Subcutaneous abdominal adipose tissue (tissue), 5 donors: ENCODE measurements around the gene SLC16A3.
"Not testable (repeated sequence)": the region's sequence is repeated elsewhere in the genome, so short reads cannot be mapped to it uniquely, and the experiment has no call there.

Source experiments
- H3K27ac ChIP-seq: one replicate; pipeline ENCODE4 v1.7.0; 2013; ENCODE audit warnings: low read depth, mild to moderate bottlenecking, inconsistent platforms, low read length, moderate library complexity
- H3K27me3 ChIP-seq, 5 donors: one replicate each; pipeline ENCODE4 v1.7.0; 2013; ENCODE audit warnings: low read length in 5 of 5, inconsistent platforms in 1 of 5; ENCODE audit not compliant: control insufficient read depth in 5 of 5, insufficient read depth in 4 of 5
- H3K36me3 ChIP-seq, 5 donors: one replicate each; pipeline ENCODE4 v1.7.0; 2013; ENCODE audit warnings: low read length in 5 of 5; ENCODE audit not compliant: control insufficient read depth in 5 of 5, insufficient read depth in 5 of 5
- H3K4me1 ChIP-seq, 5 donors: one replicate each; pipeline ENCODE4 v1.7.0; 2013; ENCODE audit warnings: low read length in 5 of 5, mild to moderate bottlenecking in 3 of 5, moderate library complexity in 1 of 5; ENCODE audit not compliant: control insufficient read depth in 5 of 5, insufficient read depth in 5 of 5
- H3K4me3 ChIP-seq, 5 donors: one replicate each; pipeline ENCODE4 v1.7.0; 2013; ENCODE audit warnings: low read length in 5 of 5, low read depth in 1 of 5
- H3K9ac ChIP-seq, 5 donors: one replicate each; pipeline ENCODE4 v1.7.0; 2013; ENCODE audit warnings: low read length in 5 of 5, mild to moderate bottlenecking in 4 of 5, moderate library complexity in 3 of 5
- H3K9me3 ChIP-seq, 5 donors: one replicate each; pipeline ENCODE4 v1.7.0; 2013; ENCODE audit warnings: low read length in 5 of 5; ENCODE audit not compliant: control insufficient read depth in 5 of 5
- donor health status: healthy.
- donor health status: healthy.
- donor health status: healthy.
- donor health status: healthy.
- donor health status: healthy.

Gene SLC16A3

GRCh38 chr17:82228842-82229697 lies at the start of gene SLC16A3:
SLC16A3 (plus strand) TSS chr17:82229042; CDS start chr17:82236009, 6,967 bp downstream.
- Histone ChIP-seq H3K9ac (peak within 1 kb of the TSS in 3 of 5 donors; percentile 52 to 69 (median 58)), H3K9me3 (no peaks in the 10 kb centered on the region), H3K4me3 (peak within 1 kb of the TSS in 4 of 5 donors; percentile 27 to 73 (median 71)), H3K27ac (peak within 1 kb of the TSS; percentile 16), H3K36me3 (no peaks in the 10 kb centered on the region), H3K27me3 (peaks cover 0 to 25% (median 6%) of the 10 kb centered on the region in 5 donors), H3K4me1 (peaks cover 0 to 57% (median 34%) of the 10 kb centered on the region in 5 donors)

DNA sequence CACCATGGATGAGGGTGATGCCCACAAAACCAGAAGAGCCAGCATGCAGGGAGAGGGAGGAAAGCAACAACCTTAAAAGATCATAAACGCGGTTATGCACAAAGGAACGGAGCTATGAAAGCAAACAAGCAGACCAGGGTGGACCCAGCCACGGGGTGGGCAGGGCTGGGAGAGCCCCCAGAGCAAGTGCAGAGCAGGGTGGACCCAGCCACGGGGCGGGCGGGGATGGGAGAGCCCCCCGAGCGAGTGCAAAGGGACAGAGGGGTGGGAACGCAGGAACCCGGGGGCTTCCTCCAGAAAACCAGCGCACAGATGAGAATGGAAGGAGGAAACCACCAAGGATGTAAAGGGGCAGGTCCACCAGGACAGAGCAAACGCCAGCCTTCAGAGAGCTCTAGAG lies 49.4 kb upstream of the SLC16A3 start:
- no peak overlapping the region for H3K27ac ChIP-seq
- H3K4me1 ChIP-seq, result no peaks in the 10 kb centered on the region
- no peaks in the 10 kb centered on the region for H3K27me3 ChIP-seq
- no peak overlapping the region for H3K9ac ChIP-seq
- no peaks in the 10 kb centered on the region for H3K9me3 ChIP-seq
- peaks cover 0 to 29% (median 17%) of the 10 kb centered on the region in 5 donors for H3K36me3 ChIP-seq
- H3K4me3 ChIP-seq, result no peak overlapping the region

DNA sequence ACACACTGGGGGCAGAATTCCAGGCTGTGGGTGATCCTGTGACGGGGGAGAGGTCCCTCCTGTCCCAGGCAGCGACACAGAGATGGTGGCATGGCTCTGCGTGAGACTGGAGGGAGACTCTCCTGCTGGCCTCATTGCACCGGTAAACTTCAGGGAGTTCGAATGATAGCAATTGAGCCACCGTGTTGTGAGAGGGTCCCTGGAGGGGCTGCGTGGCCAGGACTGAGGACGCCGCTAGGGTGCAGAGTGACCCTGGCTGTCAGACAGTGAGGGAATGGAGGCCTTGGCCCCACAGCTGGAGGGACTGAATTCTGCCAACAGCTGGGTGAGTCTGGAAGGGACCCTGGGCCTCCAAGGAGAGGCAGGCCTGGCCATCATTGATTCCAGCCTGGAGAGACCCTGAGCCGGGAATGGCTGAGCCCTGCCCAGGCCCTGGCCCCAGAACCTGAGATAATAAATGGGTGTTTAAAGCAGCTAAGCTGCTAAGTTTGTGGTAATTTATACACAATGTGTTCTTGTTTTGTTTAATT lies 48.8 kb upstream of the SLC16A3 start:
- Histone ChIP-seq H3K9ac (no peak overlapping the region), H3K36me3 (peaks cover 0 to 35% (median 20%) of the 10 kb centered on the region in 5 donors), H3K4me1 (no peaks in the 10 kb centered on the region), H3K9me3 (no peaks in the 10 kb centered on the region), H3K27ac (no peak overlapping the region), H3K4me3 (no peak overlapping the region), H3K27me3 (no peaks in the 10 kb centered on the region)

DNA sequence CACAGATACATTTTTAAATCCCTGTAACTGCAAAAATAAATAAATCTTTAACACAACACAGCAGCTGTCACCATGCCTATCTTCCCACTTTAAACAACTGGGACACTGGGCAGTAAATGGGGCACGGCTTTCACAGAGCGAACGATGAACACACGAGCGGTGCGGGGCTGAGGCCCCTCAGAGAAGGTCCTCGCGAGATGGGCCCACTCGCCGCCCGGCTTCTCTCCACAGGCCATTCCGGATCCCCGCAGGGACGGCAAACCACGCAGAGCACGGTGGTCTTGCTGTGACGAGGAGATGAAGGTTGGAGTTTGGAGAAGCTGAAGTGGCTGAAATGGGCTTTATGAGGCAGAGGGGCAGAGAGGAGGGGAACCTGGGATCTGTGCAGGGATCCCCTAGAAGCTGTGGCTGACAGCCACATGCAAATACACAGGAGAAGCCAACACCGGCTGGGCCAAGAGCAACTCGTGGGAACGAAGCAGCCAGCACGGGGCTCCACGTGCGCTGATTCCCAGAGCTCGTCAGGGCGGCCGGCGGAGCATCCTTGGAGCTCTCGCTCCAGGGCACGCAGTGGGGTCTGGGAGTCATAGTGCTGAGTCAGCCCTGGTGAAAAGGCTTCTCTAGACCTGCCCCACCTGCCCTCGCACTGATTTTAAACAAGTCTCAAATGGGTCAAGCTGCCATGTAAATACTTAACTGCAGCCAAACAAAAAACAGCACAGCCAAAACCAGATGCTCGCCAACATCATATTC lies 47.9 kb upstream of the SLC16A3 start:
- Histone ChIP-seq H3K4me1 (no peaks in the 10 kb centered on the region), H3K4me3 (no peak overlapping the region), H3K9ac (no peak overlapping the region), H3K27me3 (no peaks in the 10 kb centered on the region), H3K27ac (no peak overlapping the region), H3K36me3 (peaks cover 0 to 33% (median 18%) of the 10 kb centered on the region in 5 donors), H3K9me3 (no peaks in the 10 kb centered on the region)

- H3K9me3 ChIP-seq, result no peaks in the 10 kb centered on the region
- no peaks in the 10 kb centered on the region for H3K4me1 ChIP-seq
Measured at GRCh38 chr17:82184761-82185160, 44.1 kb upstream of the SLC16A3 start.

DNA sequence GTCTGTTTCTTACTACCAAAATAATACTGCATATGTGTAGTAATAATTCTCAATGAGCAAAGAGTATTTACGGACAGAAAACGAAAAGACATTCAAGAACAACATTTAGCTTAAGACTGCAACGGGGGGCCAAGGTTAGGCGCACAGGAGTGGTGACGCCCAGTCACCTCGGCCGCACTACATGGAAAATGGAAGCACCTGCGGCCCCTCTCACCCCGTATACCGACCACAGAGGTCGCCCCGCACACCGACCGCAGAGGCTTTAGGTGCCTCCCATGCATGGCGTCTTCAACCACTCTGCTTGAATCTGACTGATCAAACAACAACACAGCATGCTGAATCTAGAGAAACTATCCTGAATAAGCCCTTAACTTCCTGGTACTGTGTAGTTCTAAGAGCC lies 42.6 kb upstream of the SLC16A3 start:
- H3K9me3 ChIP-seq, result no peaks in the 10 kb centered on the region
- H3K9ac ChIP-seq, result no peak overlapping the region
- H3K27me3 ChIP-seq, result no peaks in the 10 kb centered on the region
- no peak overlapping the region for H3K4me3 ChIP-seq
- H3K36me3 ChIP-seq, result peaks cover 0 to 23% (median 14%) of the 10 kb centered on the region in 5 donors
- H3K27ac ChIP-seq, result no peak overlapping the region
- no peaks in the 10 kb centered on the region for H3K4me1 ChIP-seq

More at GRCh38 chr17:82184761-82185160, 44.1 kb upstream of the SLC16A3 start:
- H3K27ac ChIP-seq, result no peak overlapping the region
- H3K36me3 ChIP-seq, result peaks cover 0 to 31% (median 21%) of the 10 kb centered on the region in 5 donors
- no peaks in the 10 kb centered on the region for H3K27me3 ChIP-seq
- no peak overlapping the region for H3K9ac ChIP-seq
- no peak overlapping the region for H3K4me3 ChIP-seq

DNA sequence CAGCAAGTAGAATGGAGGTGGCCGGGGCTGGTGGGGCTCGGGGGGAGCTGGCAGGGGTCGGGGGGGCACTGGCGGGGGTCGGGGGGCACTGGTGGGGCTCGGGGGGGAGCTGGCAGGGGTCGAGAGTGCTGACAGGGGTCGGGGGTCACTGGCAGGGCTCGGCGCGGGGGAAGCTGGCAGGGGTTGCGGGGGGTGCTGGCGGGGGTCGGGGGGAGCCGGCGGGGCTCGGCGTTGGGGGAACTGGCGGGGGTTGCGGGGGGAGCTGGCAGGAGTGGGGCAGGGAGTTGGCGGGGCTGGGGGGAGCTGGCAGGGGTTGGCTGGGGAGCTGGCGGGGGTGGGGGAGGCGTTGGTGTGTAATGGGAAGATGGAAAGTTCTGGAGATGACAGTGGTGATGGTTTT lies 41.3 kb upstream of the SLC16A3 start:
- peaks cover 0 to 23% (median 14%) of the 10 kb centered on the region in 5 donors for H3K36me3 ChIP-seq

DNA sequence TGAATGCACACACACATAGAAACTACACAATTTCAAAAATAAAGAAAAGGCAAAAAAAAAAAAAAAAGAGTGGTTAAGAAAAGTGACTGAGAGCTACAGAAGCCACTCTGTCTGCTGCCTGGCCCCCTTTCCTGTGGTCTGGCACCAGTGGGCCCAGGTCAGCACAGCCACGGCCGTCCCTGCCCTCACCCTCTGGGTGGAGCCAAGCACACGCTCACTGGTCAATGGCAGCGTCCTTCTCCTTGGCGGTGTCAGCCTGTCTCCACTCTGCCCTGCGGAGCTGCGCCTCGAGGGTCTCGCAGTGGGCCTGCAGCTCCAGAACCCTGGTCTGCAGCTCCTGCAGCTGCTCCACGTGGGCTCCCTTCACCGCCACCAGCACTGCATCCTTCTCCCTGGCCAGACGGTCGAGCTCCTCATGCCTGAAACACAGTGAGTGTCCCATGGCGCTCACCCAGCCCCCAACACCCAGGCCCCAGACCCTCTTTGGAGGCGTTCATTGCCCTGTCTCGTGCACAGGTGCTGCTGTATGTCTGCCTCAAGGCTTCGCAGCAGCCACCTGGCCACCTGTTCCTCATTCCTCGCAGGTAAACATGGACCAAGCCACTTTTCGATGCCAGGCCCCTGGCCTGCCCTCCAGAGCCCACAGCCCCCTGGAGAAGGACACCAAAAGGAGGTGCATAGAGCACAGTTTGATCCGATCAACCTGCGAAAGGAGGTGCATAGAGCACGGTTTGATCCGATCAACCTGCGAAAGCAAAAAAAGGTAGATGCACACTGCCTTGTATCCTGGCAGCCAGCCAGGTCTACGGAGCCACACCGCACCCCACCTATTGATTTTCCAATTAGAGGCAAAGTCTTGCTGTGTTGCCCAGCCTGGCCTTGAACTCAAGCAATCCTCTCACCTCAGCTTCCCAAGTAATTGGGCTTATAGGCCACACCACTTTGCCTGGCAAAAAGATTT lies 40.6 kb upstream of the SLC16A3 start:
- no peaks in the 10 kb centered on the region for H3K4me1 ChIP-seq

More for the DNA sequence above, 41.3 kb upstream of the SLC16A3 start:
- no peaks in the 10 kb centered on the region for H3K9me3 ChIP-seq
- H3K27me3 ChIP-seq, result no peaks in the 10 kb centered on the region
- no peak overlapping the region for H3K27ac ChIP-seq
- H3K9ac ChIP-seq, result no peak overlapping the region
- H3K4me1 ChIP-seq, result no peaks in the 10 kb centered on the region
- no peak overlapping the region for H3K4me3 ChIP-seq

DNA sequence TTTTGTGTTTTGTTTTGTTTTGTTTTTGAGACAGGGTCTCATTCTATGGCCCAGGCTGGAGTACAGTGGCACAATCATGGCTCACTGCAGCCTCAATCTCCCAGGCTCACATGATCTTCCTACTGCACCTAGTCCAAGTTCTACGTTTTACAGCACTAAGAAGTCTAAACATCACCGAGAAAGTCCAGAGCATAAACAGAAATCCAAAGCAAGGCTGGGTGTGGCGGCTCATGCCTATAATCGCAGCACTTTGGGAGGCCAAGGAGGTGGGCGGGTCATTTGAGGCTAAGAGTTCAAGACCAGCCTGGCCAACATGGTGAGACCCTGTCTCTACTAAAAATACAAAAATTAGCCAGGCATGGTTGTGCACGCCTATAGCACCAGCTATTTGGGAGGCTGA lies 35.8 kb upstream of the SLC16A3 start:
- not testable (repeated sequence) for H3K4me1 ChIP-seq, H3K9me3 ChIP-seq, H3K4me3 ChIP-seq, H3K27me3 ChIP-seq, H3K9ac ChIP-seq, H3K27ac ChIP-seq
- H3K36me3 ChIP-seq, result peaks cover 0 to 42% (median 27%) of the 10 kb centered on the region in 5 donors

More for the DNA sequence above, 40.6 kb upstream of the SLC16A3 start:
- Histone ChIP-seq H3K36me3 (peaks cover 0 to 24% (median 17%) of the 10 kb centered on the region in 5 donors), H3K4me3 (no peak overlapping the region), H3K9ac (no peak overlapping the region), H3K27ac (no peak overlapping the region), H3K9me3 (no peaks in the 10 kb centered on the region), H3K27me3 (no peaks in the 10 kb centered on the region)
